Measurements from ENCODE around the gene SSR3. TPM values are rescaled to one million over a fixed set of nuclear protein-coding genes. Genes with fewer than 3 reads are reported as not detected.
"Not testable (repeated sequence)": the region's sequence is repeated elsewhere in the genome, so short reads cannot be mapped to it uniquely, and the experiment has no call there.

The SSR3 gene
- total and polyA plus RNA-seq, 9 donors = 81.2 to 120 (median 96.4) TPM

- H3K27me3 ChIP-seq (ENCODE audit: control insufficient read depth, insufficient read depth, low read length) = no peaks in the 10 kb centered on the region
- no peak overlapping the region for H3K27ac ChIP-seq (ENCODE audit: low read length)
- no peaks in the 10 kb centered on the region for H3K9me3 ChIP-seq (replicated peaks; ENCODE audit: control insufficient read depth, low read depth, low read length)
- H3K4me1 ChIP-seq (ENCODE audit: control insufficient read depth, insufficient read depth, low read length) = no peaks in the 10 kb centered on the region
- H3K36me3 ChIP-seq (ENCODE audit: control insufficient read depth, insufficient read depth, low read length) = no peaks in the 10 kb centered on the region
- no peak overlapping the region for H3K4me3 ChIP-seq (ENCODE audit: low read length)
- no peak for DNase-seq
These were observed 22.8 kb upstream of the SSR3 start for GRCh38 chr3:156577736-156578135.

GRCh38 chr3:156576651-156577348, 21.9 kb upstream of the SSR3 start:
- no peaks in the 10 kb centered on the region for H3K36me3 ChIP-seq (ENCODE audit: control insufficient read depth, insufficient read depth, low read length)
- no peaks in the 10 kb centered on the region for H3K27me3 ChIP-seq (ENCODE audit: control insufficient read depth, insufficient read depth, low read length)
- no peaks in the 10 kb centered on the region for H3K9me3 ChIP-seq (replicated peaks; ENCODE audit: control insufficient read depth, low read depth, low read length)
- H3K27ac ChIP-seq (ENCODE audit: low read length) = no peak overlapping the region
- H3K4me1 ChIP-seq (ENCODE audit: control insufficient read depth, insufficient read depth, low read length) = no peaks in the 10 kb centered on the region
- no peak overlapping the region for H3K4me3 ChIP-seq (ENCODE audit: low read length)
- WGBS (ENCODE audit: insufficient coverage) = no CpG with 5 or more reads among the region's 2 CpGs
- no peak for DNase-seq

DNA sequence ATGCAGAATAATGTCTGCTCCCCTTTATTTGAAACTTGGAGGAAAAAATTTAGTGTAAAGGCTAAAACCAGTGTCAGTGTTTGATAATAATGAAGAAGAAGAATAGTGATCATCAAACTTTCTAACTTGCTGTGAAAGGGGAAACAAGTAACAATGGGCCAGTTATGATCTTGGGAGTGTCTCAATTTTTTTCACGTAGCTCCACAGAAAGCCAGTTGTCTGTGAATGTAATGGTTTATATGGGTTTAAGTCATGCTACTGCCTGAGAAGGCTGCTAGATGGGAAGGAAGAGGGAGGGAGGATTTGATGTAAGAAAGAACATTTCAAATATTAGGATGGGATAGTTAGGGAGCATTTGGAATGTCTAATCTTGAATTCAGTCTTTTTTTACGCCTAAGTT, 21.1 kb upstream of the SSR3 start:
- 53% methylated on average over 2 of the region's 2 CpGs for WGBS (ENCODE audit: insufficient coverage)
- no peak overlapping the region for H3K4me3 ChIP-seq (ENCODE audit: low read length)
- no peaks in the 10 kb centered on the region for H3K27me3 ChIP-seq (ENCODE audit: control insufficient read depth, insufficient read depth, low read length)
- no peaks in the 10 kb centered on the region for H3K36me3 ChIP-seq (ENCODE audit: control insufficient read depth, insufficient read depth, low read length)
- H3K9me3 ChIP-seq (replicated peaks; ENCODE audit: control insufficient read depth, low read depth, low read length) = no peaks in the 10 kb centered on the region
- no peak overlapping the region for H3K27ac ChIP-seq (ENCODE audit: low read length)
- no peak for DNase-seq
- no peaks in the 10 kb centered on the region for H3K4me1 ChIP-seq (ENCODE audit: control insufficient read depth, insufficient read depth, low read length)

GRCh38 chr3:156575641-156576040, 20.7 kb upstream of the SSR3 start:
- no peak overlapping the region for H3K27ac ChIP-seq (ENCODE audit: low read length)
- no CpG with 5 or more reads among the region's 3 CpGs for WGBS (ENCODE audit: insufficient coverage)
- no peak for DNase-seq
- no peaks in the 10 kb centered on the region for H3K36me3 ChIP-seq (ENCODE audit: control insufficient read depth, insufficient read depth, low read length)
- H3K4me3 ChIP-seq (ENCODE audit: low read length) = no peak overlapping the region
- no peaks in the 10 kb centered on the region for H3K27me3 ChIP-seq (ENCODE audit: control insufficient read depth, insufficient read depth, low read length)
- no peaks in the 10 kb centered on the region for H3K9me3 ChIP-seq (replicated peaks; ENCODE audit: control insufficient read depth, low read depth, low read length)
- H3K4me1 ChIP-seq (ENCODE audit: control insufficient read depth, insufficient read depth, low read length) = no peaks in the 10 kb centered on the region

DNA sequence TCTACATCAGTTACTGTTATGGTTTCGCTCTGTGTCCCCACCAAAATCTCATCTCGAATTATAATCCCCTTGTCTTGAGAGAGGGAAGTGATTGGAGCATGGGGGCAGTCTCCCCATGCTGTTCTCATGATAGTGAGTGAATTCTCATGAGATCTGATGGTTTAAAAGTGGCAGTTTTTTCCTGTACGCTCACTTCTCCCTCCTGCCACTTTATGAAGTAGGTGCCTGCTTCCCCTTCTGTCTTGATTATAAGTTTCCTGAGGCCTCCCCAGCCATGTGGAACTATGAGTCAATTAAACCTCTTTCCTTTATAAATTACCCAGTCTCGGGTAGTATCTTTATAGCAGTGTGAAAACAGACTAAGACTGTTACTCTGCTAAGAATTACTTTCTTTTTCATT, 15.0 kb upstream of the SSR3 start:
- not testable (repeated sequence) for H3K36me3 ChIP-seq (ENCODE audit: control insufficient read depth, insufficient read depth, low read length); H3K4me1 ChIP-seq (ENCODE audit: control insufficient read depth, insufficient read depth, low read length); H3K4me3 ChIP-seq (ENCODE audit: low read length); H3K27ac ChIP-seq (ENCODE audit: low read length); H3K27me3 ChIP-seq (ENCODE audit: control insufficient read depth, insufficient read depth, low read length); H3K9me3 ChIP-seq (replicated peaks; ENCODE audit: control insufficient read depth, low read depth, low read length); DNase-seq
- WGBS (ENCODE audit: insufficient coverage) = no CpG with 5 or more reads among the region's 4 CpGs

GRCh38 chr3:156569016-156569415, 14.1 kb upstream of the SSR3 start:
- WGBS (ENCODE audit: insufficient coverage) = 80% methylated on average over 2 of the region's 8 CpGs
- H3K4me3 ChIP-seq (ENCODE audit: low read length); H3K4me1 ChIP-seq (ENCODE audit: control insufficient read depth, insufficient read depth, low read length); H3K27ac ChIP-seq (ENCODE audit: low read length); H3K27me3 ChIP-seq (ENCODE audit: control insufficient read depth, insufficient read depth, low read length); H3K9me3 ChIP-seq (replicated peaks; ENCODE audit: control insufficient read depth, low read depth, low read length); H3K36me3 ChIP-seq (ENCODE audit: control insufficient read depth, insufficient read depth, low read length); DNase-seq: not testable (repeated sequence)

DNA sequence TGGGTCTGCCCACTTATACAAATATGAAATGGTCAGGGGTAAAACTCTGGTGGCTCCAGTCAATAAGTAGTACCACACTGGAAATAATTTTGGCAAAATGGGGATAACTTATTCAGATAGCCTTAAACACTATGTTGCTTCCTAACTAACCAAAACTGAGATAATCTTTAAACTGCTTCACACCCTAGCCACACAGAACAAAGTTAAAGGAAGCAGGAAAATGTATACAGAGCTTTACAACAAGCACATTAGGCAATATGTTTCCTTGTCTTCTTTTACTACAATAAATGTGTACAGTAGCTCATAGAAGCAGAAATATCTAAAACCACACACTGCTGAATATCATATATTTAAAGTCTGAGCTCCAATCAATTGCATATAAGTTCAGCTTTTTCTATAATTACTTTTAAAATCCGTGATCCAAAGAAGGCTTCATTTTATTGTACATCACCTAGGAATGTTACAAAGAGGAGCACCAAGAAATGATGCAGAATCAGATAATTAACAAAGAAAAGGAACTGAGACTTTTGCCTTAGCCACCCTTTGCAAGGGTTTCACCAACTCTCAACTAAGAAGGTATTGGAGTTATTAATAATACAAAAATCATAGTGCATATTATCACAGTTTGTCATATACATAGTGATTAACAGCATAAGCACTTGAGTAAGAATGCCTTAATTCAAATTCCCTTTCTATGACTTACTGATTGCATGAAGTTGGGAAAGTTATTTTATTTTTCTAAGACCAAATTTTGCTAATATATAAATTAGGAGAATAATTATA, 9.2 kb upstream of the SSR3 start:
- no peaks in the 10 kb centered on the region for H3K36me3 ChIP-seq (ENCODE audit: control insufficient read depth, insufficient read depth, low read length)
- WGBS (ENCODE audit: insufficient coverage) = no CpG with 5 or more reads among the region's 1 CpG
- no peak for DNase-seq
- no peaks in the 10 kb centered on the region for H3K27me3 ChIP-seq (ENCODE audit: control insufficient read depth, insufficient read depth, low read length)
- H3K4me1 ChIP-seq (ENCODE audit: control insufficient read depth, insufficient read depth, low read length) = no peaks in the 10 kb centered on the region
- no peak overlapping the region for H3K27ac ChIP-seq (ENCODE audit: low read length)
- no peak overlapping the region for H3K4me3 ChIP-seq (ENCODE audit: low read length)
- H3K9me3 ChIP-seq (replicated peaks; ENCODE audit: control insufficient read depth, low read depth, low read length) = no peaks in the 10 kb centered on the region

DNA sequence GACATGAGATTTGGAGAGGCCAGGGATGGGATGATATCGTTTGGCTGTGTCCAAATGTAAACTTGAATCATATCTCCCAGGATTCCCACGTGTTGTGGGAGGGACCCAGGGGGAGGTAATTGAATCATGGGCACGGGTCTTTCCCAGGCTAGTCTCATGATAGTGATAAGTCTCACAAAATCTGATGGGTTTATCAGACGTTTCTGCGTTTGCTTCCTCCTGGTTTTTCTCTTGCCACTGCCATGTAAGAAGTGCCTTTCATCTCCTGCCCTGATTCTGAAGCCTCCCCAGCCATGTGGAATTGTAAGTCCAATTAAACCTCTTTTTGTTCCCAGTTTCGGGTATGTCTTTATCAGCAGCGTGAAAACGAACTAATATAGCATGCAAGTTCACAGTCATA, 7.6 kb upstream of the SSR3 start:
- H3K4me1 ChIP-seq (ENCODE audit: control insufficient read depth, insufficient read depth, low read length); H3K4me3 ChIP-seq (ENCODE audit: low read length); H3K27ac ChIP-seq (ENCODE audit: low read length); DNase-seq; H3K9me3 ChIP-seq (replicated peaks; ENCODE audit: control insufficient read depth, low read depth, low read length); H3K36me3 ChIP-seq (ENCODE audit: control insufficient read depth, insufficient read depth, low read length); H3K27me3 ChIP-seq (ENCODE audit: control insufficient read depth, insufficient read depth, low read length): not testable (repeated sequence)
- WGBS (ENCODE audit: insufficient coverage) = 41% methylated on average over 2 of the region's 8 CpGs

- Histone ChIP-seq H3K36me3 (ENCODE audit: control insufficient read depth, insufficient read depth, low read length) (no peaks in the 10 kb centered on the region), H3K27ac (ENCODE audit: low read length) (no peak overlapping the region), H3K9me3 (replicated peaks; ENCODE audit: control insufficient read depth, low read depth, low read length) (no peaks in the 10 kb centered on the region), H3K4me3 (ENCODE audit: low read length) (no peak overlapping the region), H3K4me1 (ENCODE audit: control insufficient read depth, insufficient read depth, low read length) (no peaks in the 10 kb centered on the region), H3K27me3 (ENCODE audit: control insufficient read depth, insufficient read depth, low read length) (no peaks in the 10 kb centered on the region)
- WGBS (ENCODE audit: insufficient coverage) = 57% methylated on average over 1 of the region's 2 CpGs
- DNase-seq = no peak
These were observed 6.6 kb upstream of the SSR3 start for GRCh38 chr3:156561533-156561932.

DNA sequence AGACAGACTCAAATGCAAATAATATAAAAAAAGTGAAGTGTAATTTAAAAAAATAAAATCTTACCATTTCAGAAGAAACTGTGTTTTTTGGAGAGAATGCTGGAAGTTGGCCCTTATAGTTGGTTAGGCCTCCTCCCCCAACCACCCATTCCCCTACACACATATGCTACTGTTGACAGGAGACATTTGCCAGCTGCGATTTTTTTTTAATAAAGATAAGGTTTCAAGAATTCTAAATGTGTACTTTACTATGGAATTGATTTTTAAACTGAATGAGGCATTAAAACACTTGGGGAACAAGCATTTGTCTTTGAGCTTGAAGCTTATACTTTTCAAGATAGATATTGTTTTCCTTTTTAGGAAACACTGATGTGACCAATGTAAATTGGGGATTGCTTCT, 4.4 kb upstream of the SSR3 start:
- no peak for DNase-seq
- no CpG with 5 or more reads among the region's 1 CpG for WGBS (ENCODE audit: insufficient coverage)
- H3K9me3 ChIP-seq (replicated peaks; ENCODE audit: control insufficient read depth, low read depth, low read length) = no peaks in the 10 kb centered on the region

More for the DNA sequence above, 4.4 kb upstream of the SSR3 start:
- Histone ChIP-seq H3K4me3 (ENCODE audit: low read length) (no peak overlapping the region), H3K27ac (ENCODE audit: low read length) (no peak overlapping the region), H3K27me3 (ENCODE audit: control insufficient read depth, insufficient read depth, low read length) (no peaks in the 10 kb centered on the region), H3K4me1 (ENCODE audit: control insufficient read depth, insufficient read depth, low read length) (peaks cover 3% of the 10 kb centered on the region), H3K36me3 (ENCODE audit: control insufficient read depth, insufficient read depth, low read length) (no peaks in the 10 kb centered on the region)
